B cell (primary cell): ENCODE data around the gene FAM217B. TPM values are rescaled to one million over a fixed set of nuclear protein-coding genes. Genes with fewer than 3 reads are reported as not detected.

ENCODE experiments used
- ATAC-seq: fragments of 200-7000 bp; cut with Tn5 transposase; one replicate; pipeline ENCODE4 v1.10.0; 2021; ENCODE audit warnings: low read depth, mild to moderate bottlenecking, moderate number of reproducible peaks, moderate library complexity
- CTCF ChIA-PET: fragments of 350-600 bp; sonication (Branson Sonifier 250); formaldehyde crosslinking; loops from one replicate; lab custom pipeline; 2021; ENCODE audit warnings: antibody characterized with exemption, inconsistent platforms; lab: Charles Lee
- POLR2A ChIA-PET: fragments of 350-600 bp; sonication (Branson Sonifier 250); formaldehyde crosslinking; loops from one replicate; lab custom pipeline; 2021; ENCODE audit warnings: antibody characterized with exemption; lab: Charles Lee
- DNase-seq: peaks from one replicate; pipeline ENCODE4 v3.0.0; 2013
- H2AFZ ChIP-seq: 2 replicates; pipeline ENCODE4 v1.6.1; 2012; ENCODE audit warnings: mild to moderate bottlenecking, low read depth, low read length; ENCODE audit not compliant: insufficient read depth, poor library complexity, severe bottlenecking
- H3K27ac ChIP-seq, 2 donors: 1 replicate in 1 of 2; 2 replicates in 1 of 2; pipeline ENCODE4 v1.5.1; 2012 to 2013; ENCODE audit warnings: low read length in 2 of 2, mild to moderate bottlenecking in 2 of 2, moderate library complexity in 1 of 2
- H3K27me3 ChIP-seq, 4 experiments: fragments of 200-600 bp in 1 of 4; sonication (generic) in 1 of 4; replicated peaks in 1 of 4; 1 replicate in 2 of 4; 2 replicates in 2 of 4; pipeline versions ENCODE4 v1.6.1 to v1.7.0; 2013 to 2016; ENCODE audit warnings: low read length in 3 of 4, mild to moderate bottlenecking in 2 of 4, mixed read lengths in 1 of 4, moderate library complexity in 1 of 4; ENCODE audit not compliant: insufficient read depth in 4 of 4, control insufficient read depth in 3 of 4; ENCODE audit errors: control extremely low read depth in 1 of 4
- H3K36me3 ChIP-seq, 2 experiments: replicated peaks in 1 of 2; 1 replicate in 1 of 2; 2 replicates in 1 of 2; pipeline versions ENCODE4 v1.6.1 to v1.7.1; 2013; ENCODE audit warnings: low read length in 1 of 2; ENCODE audit not compliant: insufficient read depth in 2 of 2, control insufficient read depth in 1 of 2; ENCODE audit errors: control extremely low read depth in 1 of 2, extremely low read depth in 1 of 2
- H3K4me1 ChIP-seq, 2 donors: fragments of 200-600 bp in 1 of 2; sonication (generic) in 1 of 2; 1 replicate in 1 of 2; 2 replicates in 1 of 2; pipeline versions ENCODE4 v1.5.1 to v1.6.1; 2013 to 2017; ENCODE audit warnings: low read length in 2 of 2; ENCODE audit not compliant: control insufficient read depth in 2 of 2, insufficient read depth in 2 of 2
- H3K4me2 ChIP-seq: replicated peaks from 2 replicates; pipeline ENCODE3; 2012; ENCODE audit warnings: mild to moderate bottlenecking, low read depth, low read length; ENCODE audit not compliant: poor library complexity, severe bottlenecking
- H3K4me3 ChIP-seq, 5 experiments: fragments of 200-600 bp in 1 of 5; sonication (generic) in 1 of 5; 1 replicate in 3 of 5; 2 replicates in 2 of 5; pipeline versions ENCODE4 v1.5.1 to v1.7.0; 2011 to 2016; ENCODE audit warnings: low read length in 4 of 5, mild to moderate bottlenecking in 4 of 5, low read depth in 2 of 5, control low read depth in 1 of 5, moderate library complexity in 1 of 5; ENCODE audit not compliant: insufficient read depth in 1 of 5; ENCODE audit errors: control extremely low read depth in 1 of 5, extremely low read depth in 1 of 5
- H3K79me2 ChIP-seq: fragments of 200-600 bp; sonication (generic); one replicate; pipeline ENCODE4 v1.6.0; 2016; ENCODE audit warnings: low read length; ENCODE audit not compliant: control insufficient read depth, insufficient read depth
- H3K9ac ChIP-seq: fragments of 200-600 bp; sonication (generic); 2 replicates; pipeline ENCODE4 v1.6.1; 2017; ENCODE audit warnings: mild to moderate bottlenecking, low read length, moderate library complexity
- H3K9me3 ChIP-seq, 3 donors: one replicate each; pipeline versions ENCODE4 v1.6.1 to v1.7.1; 2013; ENCODE audit warnings: low read length in 2 of 3; ENCODE audit not compliant: control insufficient read depth in 2 of 3, insufficient read depth in 1 of 3; ENCODE audit errors: control extremely low read depth in 1 of 3
- H4K20me1 ChIP-seq: 2 replicates; pipeline ENCODE4 v1.6.0; 2012; ENCODE audit warnings: mild to moderate bottlenecking, low read length; ENCODE audit not compliant: insufficient read depth, control insufficient read depth, poor library complexity, severe bottlenecking
- H3K27ac Mint-ChIP-seq: one replicate; pipeline ENCODE4 v1.8.0; 2021; ENCODE audit warnings: mixed read lengths
- H3K27me3 Mint-ChIP-seq: one replicate; pipeline ENCODE4 v1.8.0; 2021; ENCODE audit warnings: mixed read lengths
- H3K4me1 Mint-ChIP-seq: one replicate; pipeline ENCODE4 v1.8.0; 2021; ENCODE audit warnings: mixed read lengths
- H3K4me3 Mint-ChIP-seq: one replicate; pipeline ENCODE4 v1.8.0; 2021; ENCODE audit warnings: mixed read lengths
- H3K9me3 Mint-ChIP-seq: one replicate; pipeline ENCODE4 v1.8.0; 2022; ENCODE audit warnings: mixed read lengths; ENCODE audit not compliant: insufficient read depth
- CTCF ChIP-seq: fragments of 200-600 bp; IDR thresholded peaks from one replicate; pipeline ENCODE4 v1.8.0; 2022; ENCODE audit warnings: antibody characterized with exemption, mild to moderate bottlenecking
- EZH2 ChIP-seq: IDR thresholded peaks from 2 replicates; pipeline ENCODE4 v1.6.1; 2012; ENCODE audit warnings: borderline replicate concordance, low read depth, mild to moderate bottlenecking, moderate library complexity, low read length; ENCODE audit not compliant: insufficient read depth, poor library complexity, severe bottlenecking
- whole genome bisulfite sequencing: methylation state at CpG from one replicate; pipeline ENCODE4 v1.1.5; 2013; ENCODE audit warnings: missing lambda C conversion rate; ENCODE audit not compliant: insufficient coverage; 5-methylcytosine and 5-hydroxymethylcytosine counted together
- intact Hi-C: fragments of 100-400 bp; cut with micrococcal nuclease; formaldehyde crosslinking; loops from one replicate; pipeline ENCODE4 v1.10.0; 2022
- polyA plus RNA-seq: library from polyadenylated mRNA; depleted of rRNA; stranded (reverse); fragments of >200 nt; gene quantifications from 2 replicates; pipeline ENCODE4 v1.2.3, GENCODE V29; 2012
- total RNA-seq, 2 donors: library from RNA; stranded (reverse); fragments of 120-200 nt in 1 of 2; gene quantifications; 1 replicate in 1 of 2; 2 replicates in 1 of 2; pipeline versions ENCODE4 v1.2.3 to v1.2.4, GENCODE V29; 2013 to 2022

FAM217B gene
- total and polyA plus RNA-seq, 2 donors (not counting 1 experiment from before 2014, with no cell fraction given): 3.6 to 34.9 TPM

GRCh38 chr20:59958123-59958522, 17.9 kb downstream of the FAM217B start, which contains the start of gene CDH26:
Gene CDH26 (plus strand): TSS chr20:59958423. CDS start chr20:59958727, 304 bp downstream.
- DNase-seq: no peak
- no peak for ATAC-seq
- Histone ChIP-seq H3K27ac (no peak within 1 kb of the TSS), H2AFZ (no peak within 1 kb of the TSS), H3K36me3 (no peaks in the 10 kb centered on the region), H3K9me3 (no peaks in the 10 kb centered on the region), H4K20me1 (no peaks in the 10 kb centered on the region), H3K27me3 (no peaks in the 10 kb centered on the region), H3K4me1 (no peaks in the 10 kb centered on the region), H3K9ac (no peak within 1 kb of the TSS), H3K4me2 (no peak within 1 kb of the TSS), H3K79me2 (no peaks in the 10 kb centered on the region), H3K4me3 (no peak within 1 kb of the TSS)
- Mint-ChIP-seq H3K4me3 (no peak within 1 kb of the TSS), H3K9me3 (no peaks in the 10 kb centered on the region), H3K4me1 (no peaks in the 10 kb centered on the region), H3K27ac (no peak within 1 kb of the TSS), H3K27me3 (no peaks in the 10 kb centered on the region)
- POLR2A ChIA-PET: no interaction called here
- CTCF ChIA-PET: interaction anchor here (1.0 to 1.3 kb wide), 3 partner anchors 9 to 24 kb away, joined by 3 to 4 read pairs (median 4); no protein-coding TSS in a partner anchor
- WGBS: 100% methylated on average over 1 of the region's 5 CpGs
- intact Hi-C loops: no loop called here
- no peak for TF ChIP-seq EZH2
- TF ChIP-seq CTCF: no peak

- Histone ChIP-seq H3K27me3 (no peaks in the 10 kb centered on the region), H3K79me2 (no peaks in the 10 kb centered on the region), H3K36me3 (no peaks in the 10 kb centered on the region), H4K20me1 (no peaks in the 10 kb centered on the region), H2AFZ (no peak overlapping the region), H3K9ac (no peak overlapping the region), H3K9me3 (no peaks in the 10 kb centered on the region), H3K4me3 (no peak overlapping the region), H3K4me2 (no peak overlapping the region), H3K27ac (no peak overlapping the region), H3K4me1 (no peaks in the 10 kb centered on the region)
- ATAC-seq (no peak), DNase-seq (no peak)
- 96% methylated on average over 4 of the region's 4 CpGs for WGBS
- Mint-ChIP-seq H3K9me3 (no peaks in the 10 kb centered on the region), H3K27ac (no peak overlapping the region), H3K27me3 (no peaks in the 10 kb centered on the region), H3K4me1 (no peaks in the 10 kb centered on the region), H3K4me3 (no peak overlapping the region)
- intact Hi-C loops: no loop called here
- ChIA-PET POLR2A (no interaction called here), CTCF (interaction anchor here (1.0 to 1.3 kb wide), 3 partner anchors 9 to 25 kb away, joined by 3 to 4 read pairs (median 4); no protein-coding TSS in a partner anchor)
- TF ChIP-seq CTCF: no peak
- no peak for TF ChIP-seq EZH2
These were observed 18.4 kb downstream of the FAM217B start for GRCh38 chr20:59958626-59959025.
